Measurements from ENCODE around the gene CHRNA4.
"Not testable (repeated sequence)": the region's sequence is repeated elsewhere in the genome, so short reads cannot be mapped to it uniquely, and the experiment has no call there.

Gene CHRNA4

GRCh38 chr20:63306673-63307537 is 54.2 kb downstream of the CHRNA4 start:
- DNase-seq = no peak

GRCh38 chr20:63305933-63306672 is 55.0 kb downstream of the CHRNA4 start:
- not testable (repeated sequence) for DNase-seq

- no peak for DNase-seq
These were observed 55.8 kb downstream of the CHRNA4 start for GRCh38 chr20:63305393-63305792.

- no peak for DNase-seq
These were observed 58.0 kb downstream of the CHRNA4 start for GRCh38 chr20:63303095-63303666.

- DNase-seq = no peak
These were observed 59.5 kb downstream of the CHRNA4 start for GRCh38 chr20:63301671-63302070.

GRCh38 chr20:63298731-63299312 is 62.3 kb downstream of the CHRNA4 start:
- no peak for DNase-seq

GRCh38 chr20:63297796-63298572 is 63.2 kb downstream of the CHRNA4 start:
- no peak for DNase-seq

GRCh38 chr20:63297371-63297781 is 63.8 kb downstream of the CHRNA4 start:
- DNase-seq = no peak

- no peak for DNase-seq
These were observed 64.4 kb downstream of the CHRNA4 start for GRCh38 chr20:63296531-63297299.

GRCh38 chr20:63295846-63296245 is 65.3 kb downstream of the CHRNA4 start:
- DNase-seq = no peak

GRCh38 chr20:63295422-63295821 is 65.7 kb downstream of the CHRNA4 start:
- peak in 1 of 2 donors; percentile 25 for DNase-seq

- no peak for DNase-seq
These were observed 66.1 kb downstream of the CHRNA4 start for GRCh38 chr20:63295018-63295417.

- DNase-seq = no peak
These were observed 66.6 kb downstream of the CHRNA4 start for GRCh38 chr20:63294536-63294900.

GRCh38 chr20:63293871-63294535 is 67.1 kb downstream of the CHRNA4 start:
- DNase-seq = no peak

GRCh38 chr20:63293456-63293855 is 67.7 kb downstream of the CHRNA4 start:
- DNase-seq = no peak
